Thyroid gland (tissue), 4 donors: ENCODE data around the gene MED27.

Experiments
- CTCF ChIP-seq, 6 experiments: fragments of 200-600 bp in 3 of 6; fragments of 450-650 bp in 3 of 6; sonication (generic) in 3 of 6; IDR thresholded peaks; one replicate each; pipeline ENCODE4 v1.5.1; 2016 to 2019; ENCODE audit warnings: antibody characterized with exemption in 6 of 6, mild to moderate bottlenecking in 2 of 6, inconsistent platforms in 1 of 6, moderate library complexity in 1 of 6
- POLR2A ChIP-seq, 2 donors: fragments of 450-650 bp; IDR thresholded peaks; one replicate each; pipeline ENCODE4 v1.6.1; 2017; ENCODE audit warnings: antibody characterized with exemption in 2 of 2, mild to moderate bottlenecking in 2 of 2, moderate library complexity in 1 of 2

GRCh38 chr9:132041798-132042197 is 37.9 kb downstream of the MED27 start:
- no peak for TF ChIP-seq CTCF (IDR thresholded peaks at IDR 0.05)
- no peak for TF ChIP-seq POLR2A (IDR thresholded peaks at IDR 0.05)
